ENCODE data around the gene MTARC2. TPM values are rescaled to one million over a fixed set of nuclear protein-coding genes. Genes with fewer than 3 reads are reported as not detected.

Gene MTARC2
- polyA plus RNA-seq, 2 donors: 5.0 to 6.0 TPM

DNA sequence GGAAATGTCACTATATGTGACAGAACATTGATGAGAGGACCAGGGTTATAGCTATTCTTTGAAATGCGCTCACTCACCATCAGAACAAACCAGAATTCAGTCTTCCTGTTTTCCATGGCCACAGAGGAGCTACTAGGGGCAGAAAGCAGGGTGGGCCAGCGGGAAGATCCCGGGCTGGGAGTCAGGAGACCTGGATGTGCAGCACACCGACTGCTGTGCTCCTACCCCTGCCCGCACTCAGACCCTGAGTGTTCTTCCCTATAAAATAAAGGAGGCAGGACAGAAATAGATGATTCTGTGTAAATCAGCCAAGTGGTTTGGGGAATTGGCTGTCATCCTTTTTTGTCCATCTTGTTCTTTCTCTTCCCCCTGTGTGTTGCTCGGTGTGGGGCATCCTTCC lies 59.6 kb downstream of the MTARC2 start:
- Histone ChIP-seq H3K36me3 (ENCODE audit: control insufficient read depth in 2 of 2, insufficient read depth in 2 of 2, low read length in 1 of 2) (no peaks in the 10 kb centered on the region), H3K9me3 (ENCODE audit: control insufficient read depth in 2 of 2, insufficient read depth in 1 of 2, low read depth in 1 of 2, low read length in 1 of 2) (no peaks in the 10 kb centered on the region), H3K4me3 (ENCODE audit: low read depth in 1 of 2, low read length in 2 of 2) (no peak overlapping the region), H3K27ac (ENCODE audit: low read depth in 2 of 2, low read length in 1 of 2) (no peak overlapping the region), H3K27me3 (ENCODE audit: control insufficient read depth in 1 of 2, insufficient read depth in 2 of 2, low read length in 2 of 2) (no peaks in the 10 kb centered on the region), H3K4me1 (ENCODE audit: control insufficient read depth in 2 of 2, insufficient read depth in 2 of 2, low read length in 1 of 2) (no peaks in the 10 kb centered on the region)
- whole genome bisulfite sequencing, 2 donors: 74 to 83% methylated on average over 6 of the region's 6 CpGs

DNA sequence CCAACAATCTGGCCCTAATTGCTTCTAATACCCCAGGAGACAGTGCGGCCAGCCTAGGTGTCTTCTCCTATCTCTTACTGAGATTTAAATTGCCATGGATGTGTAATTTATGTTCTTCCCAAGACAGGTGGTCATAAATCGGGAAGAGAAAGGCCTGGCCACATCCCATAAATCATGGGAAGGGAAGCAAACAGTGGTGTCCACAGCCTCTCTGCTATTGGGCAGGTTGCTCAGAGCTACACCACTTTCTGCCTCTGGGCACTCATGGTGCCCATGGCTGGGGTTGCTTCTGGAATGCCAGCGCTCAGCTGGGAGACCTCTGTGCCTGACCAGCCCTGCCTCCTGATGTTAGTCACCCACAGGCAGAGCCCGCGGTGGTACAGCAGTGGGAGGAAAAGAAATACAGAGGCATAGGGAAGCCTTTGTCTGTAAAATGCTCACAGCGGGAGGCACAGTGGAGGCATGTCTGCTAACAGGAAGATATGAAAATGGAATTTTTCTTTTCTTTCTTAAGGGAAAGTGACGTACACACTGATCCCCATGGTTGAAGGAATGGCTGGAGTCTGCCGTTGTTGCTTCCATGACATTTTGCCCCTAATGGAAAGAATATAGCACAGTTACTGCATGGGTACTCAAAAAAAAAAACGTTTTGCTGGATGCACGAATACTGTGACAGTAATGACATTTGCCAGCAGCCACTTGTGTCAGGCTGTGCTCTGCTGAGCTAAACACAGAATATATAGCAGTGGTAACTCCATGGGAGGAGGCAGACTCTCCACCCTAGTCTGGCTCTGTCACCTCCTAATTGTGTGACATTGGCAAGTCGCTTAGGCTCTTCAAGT lies 60.4 kb downstream of the MTARC2 start:
- H3K27me3 ChIP-seq (ENCODE audit: control insufficient read depth in 1 of 2, insufficient read depth in 2 of 2, low read length in 2 of 2): no peaks in the 10 kb centered on the region
- H3K4me1 ChIP-seq (ENCODE audit: control insufficient read depth in 2 of 2, insufficient read depth in 2 of 2, low read length in 1 of 2): no peaks in the 10 kb centered on the region
- no peak overlapping the region for H3K4me3 ChIP-seq (ENCODE audit: low read depth in 1 of 2, low read length in 2 of 2)
- H3K9me3 ChIP-seq (ENCODE audit: control insufficient read depth in 2 of 2, insufficient read depth in 1 of 2, low read depth in 1 of 2, low read length in 1 of 2): no peaks in the 10 kb centered on the region
- no peaks in the 10 kb centered on the region for H3K36me3 ChIP-seq (ENCODE audit: control insufficient read depth in 2 of 2, insufficient read depth in 2 of 2, low read length in 1 of 2)
- WGBS, 2 donors: 84 to 86% methylated on average over 11 of the region's 11 CpGs
- no peak overlapping the region for H3K27ac ChIP-seq (ENCODE audit: low read depth in 2 of 2, low read length in 1 of 2)

DNA sequence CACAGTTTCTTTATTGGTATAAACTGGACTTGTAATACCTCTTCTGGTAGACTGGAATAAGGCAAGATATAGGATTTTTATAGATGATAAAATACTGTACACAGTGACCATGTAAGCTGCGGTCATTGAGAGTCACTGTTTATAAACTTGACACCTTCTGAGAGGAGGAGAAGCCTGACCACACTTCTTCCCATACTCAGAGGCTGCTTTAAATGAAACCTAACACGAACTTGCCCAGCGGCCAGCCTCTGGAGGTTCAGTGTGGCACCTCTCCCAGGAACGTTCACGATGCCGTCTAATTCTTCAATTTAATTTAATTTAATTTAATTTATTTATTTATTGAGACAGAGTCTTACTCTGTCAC lies 61.0 kb downstream of the MTARC2 start:
- Histone ChIP-seq H3K4me1 (ENCODE audit: control insufficient read depth in 2 of 2, insufficient read depth in 2 of 2, low read length in 1 of 2) (no peaks in the 10 kb centered on the region), H3K27me3 (ENCODE audit: control insufficient read depth in 1 of 2, insufficient read depth in 2 of 2, low read length in 2 of 2) (no peaks in the 10 kb centered on the region), H3K9me3 (ENCODE audit: control insufficient read depth in 2 of 2, insufficient read depth in 1 of 2, low read depth in 1 of 2, low read length in 1 of 2) (no peaks in the 10 kb centered on the region), H3K36me3 (ENCODE audit: control insufficient read depth in 2 of 2, insufficient read depth in 2 of 2, low read length in 1 of 2) (no peaks in the 10 kb centered on the region), H3K4me3 (ENCODE audit: low read depth in 1 of 2, low read length in 2 of 2) (no peak overlapping the region), H3K27ac (ENCODE audit: low read depth in 2 of 2, low read length in 1 of 2) (no peak overlapping the region)
- 90% methylated on average over 6 of the region's 6 CpGs for WGBS, 2 donors

DNA sequence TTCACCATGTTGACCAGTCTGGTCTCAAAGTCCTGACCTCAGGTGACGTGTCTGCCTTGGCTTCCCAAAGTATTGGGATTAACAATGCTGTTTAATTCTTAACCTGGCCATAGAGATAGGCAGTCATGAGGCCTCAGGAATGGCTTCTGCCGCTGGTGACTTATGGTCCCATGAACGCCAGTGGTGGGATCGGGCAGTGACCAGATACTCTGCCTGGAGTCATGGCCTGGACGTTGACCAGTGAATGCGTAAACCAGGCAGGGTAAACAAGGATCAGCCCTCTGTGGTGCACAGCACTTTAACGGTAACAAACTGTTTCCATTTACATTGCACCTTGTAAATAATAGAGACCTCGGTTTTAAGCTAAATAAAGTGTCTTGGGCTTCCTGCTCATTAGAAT lies 61.6 kb downstream of the MTARC2 start:
- WGBS, 2 donors: 82 to 86% methylated on average over 8 of the region's 8 CpGs
- Histone ChIP-seq H3K9me3 (ENCODE audit: control insufficient read depth in 2 of 2, insufficient read depth in 1 of 2, low read depth in 1 of 2, low read length in 1 of 2) (no peaks in the 10 kb centered on the region), H3K4me1 (ENCODE audit: control insufficient read depth in 2 of 2, insufficient read depth in 2 of 2, low read length in 1 of 2) (no peaks in the 10 kb centered on the region), H3K4me3 (ENCODE audit: low read depth in 1 of 2, low read length in 2 of 2) (no peak overlapping the region), H3K36me3 (ENCODE audit: control insufficient read depth in 2 of 2, insufficient read depth in 2 of 2, low read length in 1 of 2) (no peaks in the 10 kb centered on the region), H3K27me3 (ENCODE audit: control insufficient read depth in 1 of 2, insufficient read depth in 2 of 2, low read length in 2 of 2) (no peaks in the 10 kb centered on the region), H3K27ac (ENCODE audit: low read depth in 2 of 2, low read length in 1 of 2) (no peak overlapping the region)

DNA sequence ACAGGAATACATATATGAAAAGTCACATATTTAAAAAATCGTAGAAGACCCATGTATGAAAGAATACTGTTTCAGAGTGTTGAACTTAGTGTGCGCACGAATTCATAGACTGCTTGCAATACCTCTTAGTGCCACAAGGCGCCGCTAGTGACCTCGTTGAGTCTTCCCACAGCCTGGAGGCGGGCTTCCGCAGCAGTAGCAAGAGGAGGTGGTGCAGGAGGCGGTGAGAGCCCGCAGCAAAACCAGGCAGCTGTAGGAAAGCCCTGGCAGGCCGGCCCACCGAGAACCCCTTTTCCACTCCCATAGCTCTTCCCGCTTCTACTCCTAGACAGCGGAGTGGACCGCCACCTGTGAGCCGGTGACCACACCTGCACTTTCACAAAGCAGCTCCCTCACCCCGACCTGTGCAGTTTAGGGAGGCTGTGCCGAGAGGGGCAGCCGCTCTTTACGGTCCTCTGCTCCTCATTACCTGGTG lies 62.1 kb downstream of the MTARC2 start:
- 22 to 24% methylated on average over 20 of the region's 20 CpGs for WGBS, 2 donors
- Histone ChIP-seq H3K9me3 (ENCODE audit: control insufficient read depth in 2 of 2, insufficient read depth in 1 of 2, low read depth in 1 of 2, low read length in 1 of 2) (no peaks in the 10 kb centered on the region), H3K27ac (ENCODE audit: low read depth in 2 of 2, low read length in 1 of 2) (no peak overlapping the region), H3K4me3 (ENCODE audit: low read depth in 1 of 2, low read length in 2 of 2) (peak overlapping the region; percentile 9 to 29), H3K4me1 (ENCODE audit: control insufficient read depth in 2 of 2, insufficient read depth in 2 of 2, low read length in 1 of 2) (no peaks in the 10 kb centered on the region), H3K27me3 (ENCODE audit: control insufficient read depth in 1 of 2, insufficient read depth in 2 of 2, low read length in 2 of 2) (no peaks in the 10 kb centered on the region), H3K36me3 (ENCODE audit: control insufficient read depth in 2 of 2, insufficient read depth in 2 of 2, low read length in 1 of 2) (no peaks in the 10 kb centered on the region)

DNA sequence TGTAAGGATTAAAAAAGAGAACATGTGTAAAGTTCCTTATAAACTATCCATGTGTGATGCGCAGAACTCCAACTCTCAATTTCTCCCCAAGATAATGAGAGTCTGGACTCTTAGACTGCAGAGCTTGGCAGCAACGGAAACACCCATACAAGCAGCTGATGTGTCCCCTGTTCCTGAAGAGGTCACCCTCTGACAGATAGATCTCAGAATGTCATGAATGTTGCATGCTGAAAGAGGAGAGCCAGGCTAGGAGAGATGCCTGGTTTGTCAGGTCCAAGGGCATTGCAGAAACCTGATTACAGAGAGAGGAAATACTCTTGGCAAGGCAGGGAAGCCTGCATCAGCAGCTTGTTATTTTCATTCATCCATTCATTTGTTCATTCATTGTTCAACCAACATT lies 62.8 kb downstream of the MTARC2 start:
- Histone ChIP-seq H3K4me3 (ENCODE audit: low read depth in 1 of 2, low read length in 2 of 2) (no peak overlapping the region), H3K9me3 (ENCODE audit: control insufficient read depth in 2 of 2, insufficient read depth in 1 of 2, low read depth in 1 of 2, low read length in 1 of 2) (no peaks in the 10 kb centered on the region), H3K4me1 (ENCODE audit: control insufficient read depth in 2 of 2, insufficient read depth in 2 of 2, low read length in 1 of 2) (no peaks in the 10 kb centered on the region), H3K27me3 (ENCODE audit: control insufficient read depth in 1 of 2, insufficient read depth in 2 of 2, low read length in 2 of 2) (no peaks in the 10 kb centered on the region), H3K27ac (ENCODE audit: low read depth in 2 of 2, low read length in 1 of 2) (no peak overlapping the region), H3K36me3 (ENCODE audit: control insufficient read depth in 2 of 2, insufficient read depth in 2 of 2, low read length in 1 of 2) (no peaks in the 10 kb centered on the region)
- 94 to 97% methylated on average over 2 of the region's 2 CpGs for WGBS, 2 donors

DNA sequence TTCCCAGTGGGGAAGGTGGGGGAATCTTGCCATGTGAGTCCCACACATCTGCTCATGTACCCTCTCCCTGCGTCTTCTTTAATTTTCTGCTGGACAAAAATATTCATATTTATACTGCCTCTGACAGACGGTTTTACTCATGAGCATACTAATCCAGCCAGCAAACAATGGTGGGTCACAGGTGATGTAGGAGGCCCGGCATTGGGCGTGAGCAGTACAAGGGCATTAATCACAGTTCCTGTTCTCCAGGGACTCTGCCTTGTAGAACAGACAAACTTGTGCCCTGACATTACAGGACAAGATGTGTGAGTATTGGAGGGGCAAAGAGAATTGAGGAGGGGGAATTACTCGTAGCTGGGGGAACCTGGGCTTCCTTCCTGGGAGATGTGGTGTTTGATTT lies 63.6 kb downstream of the MTARC2 start:
- no peaks in the 10 kb centered on the region for H3K27me3 ChIP-seq (ENCODE audit: control insufficient read depth in 1 of 2, insufficient read depth in 2 of 2, low read length in 2 of 2)
- H3K36me3 ChIP-seq (ENCODE audit: control insufficient read depth in 2 of 2, insufficient read depth in 2 of 2, low read length in 1 of 2): no peaks in the 10 kb centered on the region
- no peak overlapping the region for H3K4me3 ChIP-seq (ENCODE audit: low read depth in 1 of 2, low read length in 2 of 2)
- no peak overlapping the region for H3K27ac ChIP-seq (ENCODE audit: low read depth in 2 of 2, low read length in 1 of 2)
- no peaks in the 10 kb centered on the region for H3K4me1 ChIP-seq (ENCODE audit: control insufficient read depth in 2 of 2, insufficient read depth in 2 of 2, low read length in 1 of 2)
- H3K9me3 ChIP-seq (ENCODE audit: control insufficient read depth in 2 of 2, insufficient read depth in 1 of 2, low read depth in 1 of 2, low read length in 1 of 2): no peaks in the 10 kb centered on the region
- 84 to 88% methylated on average over 5 of the region's 5 CpGs for WGBS, 2 donors

DNA sequence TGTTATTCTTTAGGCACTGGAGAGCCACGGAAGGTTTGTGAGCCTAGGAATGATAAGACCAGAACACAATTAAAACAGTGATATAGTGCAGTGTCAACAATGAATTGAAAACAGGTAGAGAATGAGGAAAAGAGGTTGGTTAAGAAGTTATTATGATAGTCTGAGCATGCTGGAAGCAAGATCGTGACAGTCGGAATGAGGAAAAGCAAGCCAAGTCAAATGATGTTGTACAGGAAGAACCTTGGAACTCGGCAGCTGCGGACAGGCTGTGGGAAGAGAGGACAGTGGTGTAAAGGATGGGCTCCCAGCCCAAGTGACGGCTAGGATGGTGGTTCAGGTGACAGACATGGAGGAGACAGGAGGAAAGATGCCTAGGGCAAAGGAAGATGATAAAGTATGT lies 64.2 kb downstream of the MTARC2 start:
- H3K27ac ChIP-seq (ENCODE audit: low read depth in 2 of 2, low read length in 1 of 2): no peak overlapping the region
- no peaks in the 10 kb centered on the region for H3K36me3 ChIP-seq (ENCODE audit: control insufficient read depth in 2 of 2, insufficient read depth in 2 of 2, low read length in 1 of 2)
- WGBS, 2 donors: 70 to 76% methylated on average over 6 of the region's 6 CpGs

DNA sequence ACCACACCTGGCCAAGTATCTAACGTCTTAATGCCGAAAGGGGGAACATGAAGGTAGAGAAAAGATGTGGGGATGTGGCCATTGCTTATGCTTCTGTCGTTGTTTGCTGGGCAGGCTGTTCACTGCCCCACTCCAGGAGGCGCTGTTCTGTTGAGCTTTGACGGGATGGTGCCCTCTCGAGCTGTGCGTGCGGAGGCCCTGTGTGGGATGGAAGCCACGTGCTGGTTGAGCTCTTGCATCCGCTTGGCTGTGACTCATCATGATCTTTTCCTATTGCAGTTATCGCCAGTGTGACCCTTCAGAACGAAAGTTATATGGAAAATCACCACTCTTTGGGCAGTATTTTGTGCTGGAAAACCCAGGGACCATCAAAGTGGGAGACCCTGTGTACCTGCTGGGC lies 64.9 kb downstream of the MTARC2 start:
- H3K4me1 ChIP-seq (ENCODE audit: control insufficient read depth in 2 of 2, insufficient read depth in 2 of 2, low read length in 1 of 2): no peaks in the 10 kb centered on the region
- WGBS, 2 donors: 82% methylated on average over 12 of the region's 12 CpGs
- no peaks in the 10 kb centered on the region for H3K27me3 ChIP-seq (ENCODE audit: control insufficient read depth in 1 of 2, insufficient read depth in 2 of 2, low read length in 2 of 2)
- H3K36me3 ChIP-seq (ENCODE audit: control insufficient read depth in 2 of 2, insufficient read depth in 2 of 2, low read length in 1 of 2): no peaks in the 10 kb centered on the region
- H3K9me3 ChIP-seq (ENCODE audit: control insufficient read depth in 2 of 2, insufficient read depth in 1 of 2, low read depth in 1 of 2, low read length in 1 of 2): no peaks in the 10 kb centered on the region
- H3K4me3 ChIP-seq (ENCODE audit: low read depth in 1 of 2, low read length in 2 of 2): no peak overlapping the region
- H3K27ac ChIP-seq (ENCODE audit: low read depth in 2 of 2, low read length in 1 of 2): no peak overlapping the region

More for the DNA sequence above, 64.2 kb downstream of the MTARC2 start:
- Histone ChIP-seq H3K9me3 (ENCODE audit: control insufficient read depth in 2 of 2, insufficient read depth in 1 of 2, low read depth in 1 of 2, low read length in 1 of 2) (no peaks in the 10 kb centered on the region), H3K4me1 (ENCODE audit: control insufficient read depth in 2 of 2, insufficient read depth in 2 of 2, low read length in 1 of 2) (no peaks in the 10 kb centered on the region), H3K27me3 (ENCODE audit: control insufficient read depth in 1 of 2, insufficient read depth in 2 of 2, low read length in 2 of 2) (no peaks in the 10 kb centered on the region), H3K4me3 (ENCODE audit: low read depth in 1 of 2, low read length in 2 of 2) (no peak overlapping the region)

DNA sequence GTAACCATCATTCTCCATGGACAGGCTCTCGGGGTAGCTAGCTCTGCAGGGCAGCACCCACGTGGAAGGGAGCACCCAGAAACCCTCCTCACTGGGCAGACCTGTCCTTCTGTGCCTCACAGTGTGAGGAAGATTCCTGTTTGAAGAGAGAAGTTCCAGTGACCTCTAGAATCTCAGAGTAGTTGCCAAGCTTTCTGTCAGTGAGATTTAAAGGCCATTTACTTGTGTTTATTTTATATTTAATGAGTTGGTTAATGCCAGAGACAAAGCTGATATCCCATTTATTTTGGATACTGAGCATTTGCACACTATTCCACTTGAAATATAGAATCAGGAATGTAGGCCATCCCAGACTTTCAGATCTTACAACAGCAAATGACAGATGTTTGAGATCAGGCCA lies 67.3 kb downstream of the MTARC2 start:
- WGBS, 2 donors: 68 to 78% methylated on average over 2 of the region's 2 CpGs
- Histone ChIP-seq H3K27ac (ENCODE audit: low read depth in 2 of 2, low read length in 1 of 2) (no peak overlapping the region), H3K36me3 (ENCODE audit: control insufficient read depth in 2 of 2, insufficient read depth in 2 of 2, low read length in 1 of 2) (no peaks in the 10 kb centered on the region), H3K4me3 (ENCODE audit: low read depth in 1 of 2, low read length in 2 of 2) (no peak overlapping the region), H3K27me3 (ENCODE audit: control insufficient read depth in 1 of 2, insufficient read depth in 2 of 2, low read length in 2 of 2) (no peaks in the 10 kb centered on the region), H3K4me1 (ENCODE audit: control insufficient read depth in 2 of 2, insufficient read depth in 2 of 2, low read length in 1 of 2) (peaks cover 0 to 2% of the 10 kb centered on the region in 2 donors), H3K9me3 (ENCODE audit: control insufficient read depth in 2 of 2, insufficient read depth in 1 of 2, low read depth in 1 of 2, low read length in 1 of 2) (no peaks in the 10 kb centered on the region)
